GM12878 (cell line): ENCODE results near the gene HAS3. TPM values are rescaled to one million over a fixed set of nuclear protein-coding genes. Genes with fewer than 3 reads are reported as not detected.

Experiments
- ATAC-seq: fragments of 200-7000 bp; cut with Tn5 transposase; 3 replicates; pipeline ENCODE4 v1.9.1; 2020; ENCODE audit warnings: mild to moderate bottlenecking, moderate library complexity
- BruUV-seq: library from RNA; stranded (reverse); fragments of 400-500 nt; replicated peaks from 2 replicates; lab custom pipeline; 2021; lab: Mats Ljungman, UMichigan
- CTCF ChIA-PET: fragments of 300-600 bp; sonication (Branson Sonifier 250); formaldehyde crosslinking; extraction: SDS; loops from one replicate; lab custom pipeline; 2021; ENCODE audit warnings: inconsistent platforms; lab: Yijun Ruan, JAX
- POLR2A ChIA-PET: fragments of 350-600 bp; formaldehyde crosslinking; extraction: SDS; loops from one replicate; lab custom pipeline; 2021; ENCODE audit warnings: inconsistent platforms; lab: Charles Lee
- RAD21 ChIA-PET: fragments of 300-600 bp; sonication (Branson Sonifier 250); formaldehyde crosslinking; loops from one replicate; lab custom pipeline; 2023; ENCODE audit warnings: antibody characterized with exemption; ENCODE audit not compliant: unreplicated experiment; lab: Charles Lee
- SMC1A ChIA-PET: fragments of 300-600 bp; sonication (Branson Sonifier 250); formaldehyde crosslinking; loops from one replicate; lab custom pipeline; 2023; ENCODE audit not compliant: unreplicated experiment, uncharacterized antibody; lab: Charles Lee
- DNase-seq: peaks from one replicate; pipeline ENCODE4 v3.0.0-alpha.2; 2011; ENCODE audit warnings: low read depth, low spot score
- FAIRE-seq: peaks from 3 replicates; lab custom pipeline; 2011; peaks lifted over from hg19 to GRCh38; lab: Jason Lieb, UNC
- H2AFZ ChIP-seq: 2 replicates; pipeline ENCODE4 v1.6.0; 2011; ENCODE audit warnings: low read depth, low read length, control low read depth; ENCODE audit not compliant: control insufficient read depth
- H3K27ac ChIP-seq: 2 replicates; pipeline ENCODE4 v1.5.1; 2011; ENCODE audit warnings: control low read depth; ENCODE audit not compliant: control insufficient read depth, insufficient read depth
- H3K27me3 ChIP-seq, 2 experiments: replicated peaks in 1 of 2; 2 replicates each; pipeline versions ENCODE4 v1.6.0 to v1.6.1; 2011; ENCODE audit warnings: low read length in 1 of 2; ENCODE audit not compliant: control insufficient read depth in 2 of 2, insufficient read depth in 2 of 2
- H3K36me3 ChIP-seq, 2 experiments: 2 replicates each; pipeline ENCODE4 v1.5.1; 2011; ENCODE audit warnings: low read length in 1 of 2; ENCODE audit not compliant: control insufficient read depth in 2 of 2, insufficient read depth in 2 of 2
- H3K4me1 ChIP-seq: 2 replicates; pipeline ENCODE4 v1.6.1; 2011; ENCODE audit warnings: mild to moderate bottlenecking, low read length, moderate library complexity, mixed read lengths; ENCODE audit not compliant: control insufficient read depth, insufficient read depth
- H3K4me2 ChIP-seq: 2 replicates; pipeline ENCODE4 v1.6.0; 2011; ENCODE audit warnings: control low read depth; ENCODE audit not compliant: control insufficient read depth, insufficient read depth
- H3K4me3 ChIP-seq: fragments of 200-600 bp; sonication (generic); 2 replicates; pipeline ENCODE4 v1.5.1; 2016
- H3K79me2 ChIP-seq: 2 replicates; pipeline ENCODE4 v1.6.0; 2011; ENCODE audit warnings: low read length; ENCODE audit not compliant: control insufficient read depth, insufficient read depth
- H3K9ac ChIP-seq: 2 replicates; pipeline ENCODE4 v1.8.0; 2011; ENCODE audit warnings: low read length, control low read depth, mixed read lengths; ENCODE audit not compliant: control insufficient read depth, insufficient read depth
- H3K9me3 ChIP-seq: replicated peaks from 3 replicates; pipeline ENCODE4 v1.5.1; 2011; ENCODE audit warnings: mild to moderate bottlenecking, low read length; ENCODE audit not compliant: control insufficient read depth, insufficient read depth
- H4K20me1 ChIP-seq: 2 replicates; pipeline ENCODE4 v1.6.0; 2011; ENCODE audit not compliant: control insufficient read depth, insufficient read depth
- CBFB ChIP-seq: IDR thresholded peaks from 2 replicates; pipeline ENCODE4 v1.6.1; 2016; ENCODE audit warnings: antibody characterized with exemption, low read depth
- FOXM1 ChIP-seq: IDR thresholded peaks from 2 replicates; pipeline ENCODE4 v1.6.1; 2012; ENCODE audit warnings: low read depth, mild to moderate bottlenecking, inconsistent platforms, low read length, moderate library complexity
- KDM1A ChIP-seq: fragments of 200-600 bp; sonication (generic); IDR thresholded peaks from 2 replicates; pipeline ENCODE4 v1.6.1; 2016; ENCODE audit warnings: borderline replicate concordance
- POLR2A ChIP-seq: IDR thresholded peaks from 2 replicates; pipeline ENCODE4 v1.6.1; 2011; ENCODE audit warnings: low read depth, mild to moderate bottlenecking, low read length
- SREBF2 ChIP-seq: IDR thresholded peaks from 2 replicates; pipeline ENCODE4 v1.6.1; 2012; ENCODE audit warnings: mild to moderate bottlenecking, low read length
- YY1 ChIP-seq: IDR thresholded peaks from 2 replicates; pipeline ENCODE4 v1.6.1; 2011; ENCODE audit warnings: low read depth, mild to moderate bottlenecking, low read length
- WGBS: methylation state at CpG from one replicate; pipeline ENCODE4 v1.1.6; 2016; ENCODE audit warnings: low lambda C conversion rate; ENCODE audit not compliant: insufficient replicate concordance, insufficient coverage; ENCODE audit errors: missing lambda C conversion rate; 5-methylcytosine and 5-hydroxymethylcytosine counted together
- in situ Hi-C: fragments of 300-500 bp; cut with MboI; formaldehyde crosslinking; loops from 9 replicates; pipeline ENCODE4 v1.14.3; 2018; ENCODE audit warnings: mixed read lengths
- intact Hi-C: fragments of 100-400 bp; cut with micrococcal nuclease; formaldehyde crosslinking; loops from one replicate; pipeline ENCODE4 v1.14.2; 2022; ENCODE audit not compliant: unreplicated experiment
- polyA plus RNA-seq, 11 experiments: library from polyadenylated mRNA; depleted of rRNA in 4 of 11; unstranded in 6 of 11; stranded (reverse) in 5 of 11; fragments of >200 nt; fragmentation: Nextera tagmentation in 4 of 11; fragmentation: Illumina TruSeq in 1 of 11; extraction: Ambion mirVana in 4 of 11; extraction: Trizol in 1 of 11; gene quantifications; 1 replicate in 1 of 11; 2 replicates in 10 of 11; pipeline versions ENCODE4 v1.2.1 to v1.2.3, GENCODE V29; 2011 to 2016; ENCODE audit warnings: inconsistent platforms in 2 of 11, missing spikeins in 2 of 11, low read depth in 1 of 11
- total RNA-seq, 4 experiments: library from RNA; depleted of rRNA in 3 of 4; stranded (reverse); fragments of >200 nt in 3 of 4; fragmentation: Illumina TruSeq in 1 of 4; extraction: Trizol in 1 of 4; gene quantifications; 2 replicates each; pipeline versions ENCODE4 v1.2.1 to v1.2.3, GENCODE V29; 2013 to 2021
- TF ChIP-seq, protein P1 (sequence below): fragments of 450-650 bp; IDR thresholded peaks from 2 replicates; pipeline ENCODE4 v1.6.1; 2017; ENCODE audit warnings: low read depth, mild to moderate bottlenecking, moderate library complexity
- TF ChIP-seq, protein P2 (sequence below): IDR thresholded peaks from 2 replicates; pipeline ENCODE4 v1.6.1; 2012; ENCODE audit warnings: low read depth, low read length, improper control_type of control experiment
- TF ChIP-seq, protein P3 (sequence below): fragments of 450-650 bp; IDR thresholded peaks from 2 replicates; pipeline ENCODE4 v1.6.1; 2017; ENCODE audit warnings: borderline replicate concordance

Gene HAS3
- total and polyA plus RNA-seq, 10 of the 15 experiments (the other 5 are each of a cell fraction or from before 2014, with no cell fraction given) = 0.06 to 0.56 (median 0.19) TPM; not detected in 2

DNA sequence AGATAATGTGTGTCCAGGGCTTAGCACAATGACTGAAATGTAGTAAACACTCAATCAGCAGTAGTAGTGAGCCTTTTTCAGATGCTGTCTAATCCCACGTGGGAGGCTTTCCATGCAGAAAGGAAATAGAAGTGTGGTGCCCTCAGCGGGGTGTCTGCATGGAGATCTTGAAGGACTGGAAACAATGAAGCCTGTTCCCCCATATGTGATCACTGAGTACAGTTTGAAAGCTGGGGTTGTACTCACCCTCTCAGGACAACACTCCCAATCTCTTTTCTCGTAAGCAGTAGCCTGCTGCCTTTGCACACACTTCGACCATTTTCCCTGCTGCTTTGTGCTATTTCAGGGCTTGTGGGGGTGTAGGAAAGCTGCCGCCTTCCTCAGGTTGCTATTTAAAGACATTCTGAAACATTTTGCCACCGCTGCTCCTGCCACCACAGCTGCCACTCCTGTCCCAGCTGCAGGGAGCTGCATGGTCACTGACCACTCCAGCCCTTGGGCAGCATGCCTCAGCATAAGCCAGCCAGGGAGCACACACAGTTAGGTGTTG is 40.6 kb upstream of the HAS3 start:
- Histone ChIP-seq H2AFZ (no peak overlapping the region), H4K20me1 (no peaks in the 10 kb centered on the region), H3K27me3 (no peaks in the 10 kb centered on the region), H3K79me2 (no peaks in the 10 kb centered on the region), H3K4me3 (no peak overlapping the region), H3K4me2 (no peak overlapping the region), H3K9ac (no peak overlapping the region), H3K36me3 (no peaks in the 10 kb centered on the region), H3K27ac (no peak overlapping the region), H3K4me1 (no peaks in the 10 kb centered on the region), H3K9me3 (no peaks in the 10 kb centered on the region)
- TF ChIP-seq KDM1A = no peak
- ChIA-PET POLR2A (no interaction called here), RAD21 (interaction anchor here (0.5 kb wide), 1 partner anchor 214 kb away, joined by 3 read pairs; no protein-coding TSS in a partner anchor), SMC1A (no interaction called here), CTCF (no interaction called here)
- BruUV-seq = no TSS peak
- no peak for ATAC-seq
- 81% methylated on average over 6 of the region's 6 CpGs for WGBS
- no peak for FAIRE-seq
- in situ Hi-C loops (no loop called here), intact Hi-C loops (no loop called here)
- DNase-seq = no peak

GRCh38 chr16:69069504-69069903 is 35.9 kb upstream of the HAS3 start:
- Histone ChIP-seq H3K27ac (no peak overlapping the region), H3K27me3 (no peaks in the 10 kb centered on the region), H3K4me1 (no peaks in the 10 kb centered on the region), H3K79me2 (no peaks in the 10 kb centered on the region), H3K36me3 (no peaks in the 10 kb centered on the region)
- RAD21 ChIA-PET = no interaction called here
- no peak for DNase-seq
- no peak for TF ChIP-seq CBFB
- no peak for TF ChIP-seq FOXM1
- no peak for TF ChIP-seq SREBF2
- TF ChIP-seq YY1 = no peak
- TF ChIP-seq, protein P1, sequence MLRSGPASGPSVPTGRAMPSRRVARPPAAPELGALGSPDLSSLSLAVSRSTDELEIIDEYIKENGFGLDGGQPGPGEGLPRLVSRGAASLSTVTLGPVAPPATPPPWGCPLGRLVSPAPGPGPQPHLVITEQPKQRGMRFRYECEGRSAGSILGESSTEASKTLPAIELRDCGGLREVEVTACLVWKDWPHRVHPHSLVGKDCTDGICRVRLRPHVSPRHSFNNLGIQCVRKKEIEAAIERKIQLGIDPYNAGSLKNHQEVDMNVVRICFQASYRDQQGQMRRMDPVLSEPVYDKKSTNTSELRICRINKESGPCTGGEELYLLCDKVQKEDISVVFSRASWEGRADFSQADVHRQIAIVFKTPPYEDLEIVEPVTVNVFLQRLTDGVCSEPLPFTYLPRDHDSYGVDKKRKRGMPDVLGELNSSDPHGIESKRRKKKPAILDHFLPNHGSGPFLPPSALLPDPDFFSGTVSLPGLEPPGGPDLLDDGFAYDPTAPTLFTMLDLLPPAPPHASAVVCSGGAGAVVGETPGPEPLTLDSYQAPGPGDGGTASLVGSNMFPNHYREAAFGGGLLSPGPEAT = no peak
- TF ChIP-seq, protein P2, sequence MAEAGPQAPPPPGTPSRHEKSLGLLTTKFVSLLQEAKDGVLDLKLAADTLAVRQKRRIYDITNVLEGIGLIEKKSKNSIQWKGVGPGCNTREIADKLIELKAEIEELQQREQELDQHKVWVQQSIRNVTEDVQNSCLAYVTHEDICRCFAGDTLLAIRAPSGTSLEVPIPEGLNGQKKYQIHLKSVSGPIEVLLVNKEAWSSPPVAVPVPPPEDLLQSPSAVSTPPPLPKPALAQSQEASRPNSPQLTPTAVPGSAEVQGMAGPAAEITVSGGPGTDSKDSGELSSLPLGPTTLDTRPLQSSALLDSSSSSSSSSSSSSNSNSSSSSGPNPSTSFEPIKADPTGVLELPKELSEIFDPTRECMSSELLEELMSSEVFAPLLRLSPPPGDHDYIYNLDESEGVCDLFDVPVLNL = no peak
- TF ChIP-seq POLR2A = no peak
- TF ChIP-seq, protein P3, sequence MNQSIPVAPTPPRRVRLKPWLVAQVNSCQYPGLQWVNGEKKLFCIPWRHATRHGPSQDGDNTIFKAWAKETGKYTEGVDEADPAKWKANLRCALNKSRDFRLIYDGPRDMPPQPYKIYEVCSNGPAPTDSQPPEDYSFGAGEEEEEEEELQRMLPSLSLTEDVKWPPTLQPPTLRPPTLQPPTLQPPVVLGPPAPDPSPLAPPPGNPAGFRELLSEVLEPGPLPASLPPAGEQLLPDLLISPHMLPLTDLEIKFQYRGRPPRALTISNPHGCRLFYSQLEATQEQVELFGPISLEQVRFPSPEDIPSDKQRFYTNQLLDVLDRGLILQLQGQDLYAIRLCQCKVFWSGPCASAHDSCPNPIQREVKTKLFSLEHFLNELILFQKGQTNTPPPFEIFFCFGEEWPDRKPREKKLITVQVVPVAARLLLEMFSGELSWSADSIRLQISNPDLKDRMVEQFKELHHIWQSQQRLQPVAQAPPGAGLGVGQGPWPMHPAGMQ = no peak
- TF ChIP-seq, all 136 proteins: peak for 0
- ChIA-PET SMC1A (no interaction called here), CTCF (interaction anchor here (0.5 kb wide), 1 partner anchor 22 kb away, joined by 3 read pairs; no protein-coding TSS in a partner anchor), POLR2A (no interaction called here)
- FAIRE-seq = no peak
- Histone ChIP-seq H3K4me3 (no peak overlapping the region), H4K20me1 (no peaks in the 10 kb centered on the region), H3K4me2 (no peak overlapping the region), H3K9ac (no peak overlapping the region), H3K9me3 (no peaks in the 10 kb centered on the region), H2AFZ (no peak overlapping the region)
- in situ Hi-C loops = no loop called here
- 96% methylated on average over 5 of the region's 5 CpGs for WGBS
- no peak for ATAC-seq
- BruUV-seq = no TSS peak
- intact Hi-C loops = no loop called here
